Tibial nerve (tissue), 4 donors: ENCODE data around the gene CCDC91.

Source experiments
- EP300 ChIP-seq, 2 donors: sonication (generic); formaldehyde crosslinking; IDR thresholded peaks; one replicate each; pipeline ENCODE4 v1.6.1; 2017; ENCODE audit warnings: antibody characterized with exemption in 2 of 2, mild to moderate bottlenecking in 1 of 2
- TF ChIP-seq, protein P1 (sequence below), 5 experiments: fragments of 200-600 bp in 3 of 5; fragments of 450-650 bp in 2 of 5; sonication (generic) in 3 of 5; IDR thresholded peaks; one replicate each; pipeline ENCODE4 v1.5.1; 2016 to 2019; ENCODE audit warnings: antibody characterized with exemption in 5 of 5, mild to moderate bottlenecking in 3 of 5, moderate library complexity in 2 of 5

DNA sequence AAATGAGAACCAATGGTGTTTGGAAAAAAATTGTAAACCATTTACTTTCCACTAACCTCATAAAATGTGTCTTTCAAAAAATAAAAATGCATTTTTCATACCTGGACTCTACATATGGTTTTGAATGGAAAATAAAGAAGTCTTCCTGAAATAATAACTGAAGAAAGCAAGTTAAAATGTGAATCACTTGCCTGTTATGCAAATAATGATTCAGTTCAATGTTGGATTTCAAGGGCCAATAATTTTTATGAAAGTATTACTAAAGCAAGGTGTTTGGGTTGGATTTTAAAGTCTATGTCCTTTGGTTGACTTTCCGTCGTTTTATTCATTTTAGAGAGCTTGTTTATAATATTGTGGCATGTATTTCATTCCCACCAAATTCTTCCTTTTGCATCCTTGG, 138.7 kb downstream of the CCDC91 start:
- TF ChIP-seq, protein P1, sequence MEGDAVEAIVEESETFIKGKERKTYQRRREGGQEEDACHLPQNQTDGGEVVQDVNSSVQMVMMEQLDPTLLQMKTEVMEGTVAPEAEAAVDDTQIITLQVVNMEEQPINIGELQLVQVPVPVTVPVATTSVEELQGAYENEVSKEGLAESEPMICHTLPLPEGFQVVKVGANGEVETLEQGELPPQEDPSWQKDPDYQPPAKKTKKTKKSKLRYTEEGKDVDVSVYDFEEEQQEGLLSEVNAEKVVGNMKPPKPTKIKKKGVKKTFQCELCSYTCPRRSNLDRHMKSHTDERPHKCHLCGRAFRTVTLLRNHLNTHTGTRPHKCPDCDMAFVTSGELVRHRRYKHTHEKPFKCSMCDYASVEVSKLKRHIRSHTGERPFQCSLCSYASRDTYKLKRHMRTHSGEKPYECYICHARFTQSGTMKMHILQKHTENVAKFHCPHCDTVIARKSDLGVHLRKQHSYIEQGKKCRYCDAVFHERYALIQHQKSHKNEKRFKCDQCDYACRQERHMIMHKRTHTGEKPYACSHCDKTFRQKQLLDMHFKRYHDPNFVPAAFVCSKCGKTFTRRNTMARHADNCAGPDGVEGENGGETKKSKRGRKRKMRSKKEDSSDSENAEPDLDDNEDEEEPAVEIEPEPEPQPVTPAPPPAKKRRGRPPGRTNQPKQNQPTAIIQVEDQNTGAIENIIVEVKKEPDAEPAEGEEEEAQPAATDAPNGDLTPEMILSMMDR (IDR thresholded peaks at IDR 0.05), result no peak
- TF ChIP-seq EP300 (IDR thresholded peaks at IDR 0.05), result no peak
